CD4-positive, alpha-beta T cell treated with Interleukin-15 for 1 hour (primary cell): ENCODE results near the gene FAM124A.

ENCODE experiments used
- DNase-seq: peaks from one replicate; pipeline ENCODE4 v3.0.0-alpha.2; 2020

FAM124A gene

DNA sequence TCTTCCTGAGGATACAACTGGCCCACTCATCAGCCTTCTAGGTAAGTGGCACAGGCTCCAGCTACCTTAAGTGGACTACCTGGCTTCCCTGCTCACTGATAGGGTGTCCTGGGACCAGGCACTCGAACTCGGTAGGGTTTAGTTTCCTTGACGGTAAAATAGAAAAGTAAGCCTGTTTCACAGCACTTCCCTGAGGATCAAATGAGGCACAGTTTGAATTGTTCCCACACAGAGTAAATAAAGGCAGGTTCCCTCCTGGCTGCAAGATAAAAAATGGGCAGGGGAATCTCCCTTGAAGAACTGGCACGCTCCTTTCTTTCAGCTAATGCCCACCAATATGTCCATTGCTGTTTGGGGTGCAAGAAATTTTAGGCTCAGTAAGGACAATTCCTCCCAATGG lies 1.1 kb upstream of the FAM124A start:
- DNase-seq, result no peak

DNA sequence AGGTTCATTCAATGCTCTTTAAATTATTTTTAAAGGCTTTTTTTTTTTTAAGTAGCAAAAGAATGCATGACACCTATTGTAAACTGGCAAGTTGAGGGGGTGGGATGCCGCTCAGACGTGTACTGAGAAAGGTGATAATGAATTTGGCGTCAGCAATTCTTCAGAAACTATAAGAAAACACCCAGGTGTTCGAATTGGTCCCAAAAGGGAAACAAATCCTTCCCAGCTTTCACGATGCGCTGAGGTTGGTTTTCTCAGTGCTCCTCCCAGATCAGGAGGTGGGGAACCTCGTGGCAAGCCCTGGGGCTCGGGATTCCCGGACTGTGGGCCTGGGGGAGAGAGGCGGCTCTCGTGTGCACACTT lies 543 bp upstream of the FAM124A start:
- DNase-seq, result no peak

DNA sequence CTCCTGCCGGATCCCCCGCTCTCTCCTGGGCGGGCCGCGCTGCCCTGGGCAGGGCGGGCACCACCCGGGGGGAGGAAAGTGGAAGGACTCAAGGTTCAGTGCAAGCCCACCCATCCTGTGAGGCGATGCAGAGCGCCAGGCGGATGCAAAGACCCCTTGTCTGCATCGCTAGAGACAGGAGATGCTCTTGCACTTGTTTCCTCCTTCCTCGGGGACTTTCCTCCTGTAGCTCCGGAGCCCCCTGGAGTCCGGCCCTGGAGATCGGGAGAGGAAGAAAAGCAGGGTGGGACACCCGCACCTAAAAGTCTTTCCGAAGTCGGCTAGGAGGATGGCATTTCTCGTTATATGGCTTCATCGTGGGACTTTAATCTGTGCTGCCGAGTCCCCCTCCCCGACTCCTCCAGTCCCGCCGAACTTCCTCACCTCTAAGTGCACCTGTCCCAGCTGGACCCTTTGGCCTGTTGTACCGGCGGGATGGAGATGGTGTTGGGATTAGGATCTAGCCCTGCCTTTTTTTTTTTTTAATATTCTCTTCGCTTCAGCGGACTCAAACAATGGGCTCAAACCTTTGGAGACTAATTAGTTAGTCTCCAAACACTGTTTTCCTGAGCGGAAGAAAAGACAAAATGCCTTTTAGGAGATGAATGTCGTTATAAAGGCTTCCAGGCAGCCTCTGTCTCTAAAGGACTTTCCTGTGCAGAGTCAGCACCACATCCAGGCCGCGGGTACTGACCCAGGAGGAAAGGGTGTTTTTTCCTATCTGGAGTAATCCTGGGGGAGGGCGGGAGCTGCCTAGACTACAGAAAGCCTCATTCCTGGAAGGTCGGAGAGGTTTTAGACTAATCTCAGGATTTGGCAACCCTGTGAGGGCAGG lies 725 bp downstream of the FAM124A start:
- DNase-seq, result no peak

DNA sequence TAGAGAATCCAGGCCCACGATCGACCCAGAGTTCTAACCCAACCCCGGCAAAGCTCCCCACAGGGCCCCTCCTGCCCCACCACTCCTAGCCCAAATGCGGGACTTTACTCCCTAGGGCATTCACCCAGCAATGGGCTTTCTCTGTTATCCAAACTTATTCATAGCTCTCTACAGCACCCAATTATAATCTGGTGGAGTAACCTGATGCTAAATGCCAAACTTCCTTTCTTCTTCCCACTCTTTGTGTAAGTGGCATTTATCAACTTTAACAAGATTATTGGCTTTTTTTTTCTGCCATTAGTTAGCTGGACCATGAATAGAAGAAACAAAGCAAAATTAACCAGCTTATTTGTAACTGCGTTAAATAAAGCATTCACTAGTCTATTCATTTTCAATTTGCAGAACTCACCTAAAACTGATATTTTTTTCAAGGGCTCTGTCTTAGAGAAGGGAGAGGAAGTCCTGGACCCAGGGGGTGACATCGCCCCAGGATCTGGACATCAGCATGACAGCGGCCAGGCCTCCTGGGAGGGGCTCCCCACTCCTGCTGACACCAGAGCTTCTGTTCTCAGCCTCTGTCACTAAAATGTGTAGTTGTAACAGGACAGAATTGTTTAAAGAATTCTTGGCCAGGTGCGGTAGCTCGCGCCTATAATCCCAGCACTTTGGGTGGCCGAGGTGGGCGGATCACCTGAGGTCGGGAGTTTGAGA lies 1.5 kb downstream of the FAM124A start:
- no peak for DNase-seq

DNA sequence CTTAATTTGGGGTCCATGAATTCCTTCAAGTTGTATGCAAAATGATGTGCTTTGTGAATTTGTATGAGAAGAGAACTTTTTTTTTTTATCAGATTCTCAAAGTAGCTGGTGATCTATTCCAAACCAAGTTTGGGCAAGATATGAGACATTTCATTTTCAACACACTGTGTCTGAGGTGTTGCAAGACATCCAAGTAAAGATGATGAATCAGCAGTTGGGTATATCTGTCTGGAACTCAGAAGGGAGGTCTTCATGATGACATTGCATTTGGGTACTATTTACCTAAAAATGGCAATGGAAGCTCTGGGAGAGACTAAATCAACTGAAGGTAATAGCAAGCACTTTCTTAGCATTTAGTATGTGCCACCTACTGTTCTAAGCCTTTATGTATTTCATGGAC lies 2.8 kb downstream of the FAM124A start:
- no peak for DNase-seq

DNA sequence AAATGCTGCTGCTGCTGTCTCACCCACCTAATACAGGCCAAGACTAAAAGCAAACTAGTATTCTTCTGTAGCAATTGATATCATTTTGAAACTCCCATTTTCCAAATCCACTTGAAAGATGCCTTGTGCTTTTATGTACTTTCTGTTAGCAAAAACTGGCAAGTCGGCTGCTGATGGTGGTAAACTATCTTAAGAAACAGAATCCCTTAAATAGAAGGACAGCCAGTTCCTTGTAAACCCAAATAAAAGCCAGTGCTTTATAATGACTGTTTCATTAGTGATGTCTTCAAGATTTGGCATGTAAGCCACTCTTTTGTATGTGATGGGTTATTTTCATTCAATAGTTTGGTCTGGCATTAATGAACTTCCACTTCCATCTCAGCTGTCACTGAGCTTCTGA lies 5.2 kb downstream of the FAM124A start:
- no peak for DNase-seq

DNA sequence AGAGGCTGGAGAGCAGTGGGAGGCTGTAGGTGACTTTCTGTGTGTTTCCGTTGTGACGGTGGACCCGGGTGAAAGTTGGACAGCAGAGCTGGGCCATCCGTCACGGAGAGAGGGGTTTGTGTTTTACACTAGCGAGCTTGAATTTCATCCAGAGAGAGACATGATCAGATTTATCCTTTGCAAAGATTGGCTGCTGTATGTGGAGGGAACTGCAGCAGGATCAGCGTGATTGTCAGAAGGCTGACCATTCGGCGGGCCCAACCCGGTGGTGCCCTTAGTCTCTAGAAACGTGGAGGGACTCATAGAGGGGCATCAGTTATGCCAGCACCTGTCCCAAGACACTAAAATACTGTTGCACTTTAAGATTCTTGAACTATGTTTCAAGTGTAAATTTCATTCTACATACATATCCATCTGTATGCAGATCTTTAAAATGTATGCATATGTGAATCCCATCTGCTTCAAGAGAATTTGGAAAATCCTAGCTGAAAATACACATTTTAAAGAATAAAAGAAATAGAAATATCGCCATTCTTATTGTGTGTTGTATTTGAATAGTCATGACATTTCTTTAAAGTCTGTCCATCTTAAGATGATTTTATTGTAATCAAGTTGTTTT lies 7.0 kb downstream of the FAM124A start:
- DNase-seq, result no peak

DNA sequence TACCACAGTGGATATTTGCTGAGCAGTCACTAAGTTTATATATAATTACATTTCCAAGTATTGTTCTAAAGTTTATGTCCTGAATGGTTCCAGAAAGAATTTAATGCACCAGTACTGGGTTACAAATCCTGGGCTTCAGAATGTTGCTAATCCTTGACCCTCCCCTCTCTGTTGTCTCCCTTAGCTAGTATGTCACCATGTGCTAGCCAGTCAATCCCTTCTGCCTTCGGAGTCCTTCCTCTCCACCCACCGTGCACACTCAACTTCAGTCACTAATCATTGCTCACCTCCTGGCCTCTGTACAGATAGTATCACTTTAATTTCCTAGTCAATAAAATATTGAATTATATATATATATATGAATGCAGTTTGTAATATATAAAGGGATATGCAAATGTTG lies 7.5 kb downstream of the FAM124A start:
- DNase-seq, result no peak

DNA sequence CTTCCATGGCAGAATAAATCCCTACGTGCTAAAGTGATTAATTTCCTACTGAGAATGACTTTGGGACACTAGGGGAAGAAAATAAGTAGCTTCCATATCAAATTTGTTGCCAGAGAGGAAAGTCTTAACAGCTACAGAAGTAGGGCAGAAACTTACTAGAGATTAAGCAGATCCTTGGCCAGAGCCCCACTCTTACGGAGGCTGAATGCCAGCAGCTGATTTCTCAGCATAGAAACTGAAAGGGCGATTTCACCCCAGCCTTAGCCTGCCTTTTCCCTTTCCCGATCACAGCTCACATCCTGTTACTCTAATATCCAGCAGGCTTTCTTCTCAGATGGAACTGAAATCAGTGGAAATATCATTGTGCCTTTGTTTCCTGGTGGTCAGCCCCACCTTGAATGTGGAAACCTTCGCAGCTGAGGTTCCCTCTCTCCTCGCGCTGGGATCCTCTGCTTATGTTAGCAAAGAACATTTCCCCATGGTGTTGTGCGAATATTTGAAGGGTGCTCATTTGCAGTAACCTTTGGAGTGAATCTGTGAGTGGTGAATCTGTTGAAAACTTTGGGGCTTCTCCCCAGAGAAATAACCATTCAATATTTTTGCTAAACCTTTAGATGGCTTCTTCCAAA lies 8.4 kb downstream of the FAM124A start:
- DNase-seq, result no peak

DNA sequence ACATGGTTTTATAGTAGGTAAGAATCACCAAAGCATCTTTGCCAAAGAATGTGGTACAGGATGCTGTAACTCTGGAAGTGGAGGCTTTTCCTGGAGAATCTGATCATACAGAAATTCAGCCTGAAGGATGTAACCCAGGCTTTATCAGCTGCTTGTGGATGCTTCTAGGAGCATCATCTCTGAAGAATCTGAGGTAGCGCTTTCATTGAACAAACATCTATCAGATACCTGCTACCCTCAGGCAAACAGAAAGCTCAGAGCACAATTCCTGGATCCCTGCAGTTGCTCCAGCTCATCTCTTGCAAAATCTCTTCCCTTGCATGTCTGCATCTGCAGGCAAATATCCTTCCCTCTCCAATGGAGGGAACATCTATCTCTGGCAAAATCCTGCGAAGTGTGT lies 9.3 kb downstream of the FAM124A start:
- no peak for DNase-seq

DNA sequence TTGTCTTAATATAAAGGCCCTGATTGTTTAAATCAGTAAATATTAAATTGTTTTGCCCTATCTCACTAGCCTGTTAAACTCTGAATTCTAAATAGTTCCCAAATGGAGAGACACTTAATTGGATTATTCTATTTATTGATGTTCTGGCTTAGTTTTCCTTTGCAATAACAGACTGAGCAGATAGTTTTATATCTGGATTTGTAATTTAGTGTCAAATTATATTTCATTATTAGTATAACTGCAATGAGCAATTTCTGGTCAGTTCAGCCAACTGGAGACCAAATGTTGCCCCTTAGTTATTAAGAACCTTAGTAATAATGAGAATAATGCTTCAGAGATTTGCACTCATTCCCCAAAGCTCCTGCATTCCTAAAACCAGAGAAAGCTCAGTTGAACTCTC lies 10.1 kb downstream of the FAM124A start:
- DNase-seq, result no peak

DNA sequence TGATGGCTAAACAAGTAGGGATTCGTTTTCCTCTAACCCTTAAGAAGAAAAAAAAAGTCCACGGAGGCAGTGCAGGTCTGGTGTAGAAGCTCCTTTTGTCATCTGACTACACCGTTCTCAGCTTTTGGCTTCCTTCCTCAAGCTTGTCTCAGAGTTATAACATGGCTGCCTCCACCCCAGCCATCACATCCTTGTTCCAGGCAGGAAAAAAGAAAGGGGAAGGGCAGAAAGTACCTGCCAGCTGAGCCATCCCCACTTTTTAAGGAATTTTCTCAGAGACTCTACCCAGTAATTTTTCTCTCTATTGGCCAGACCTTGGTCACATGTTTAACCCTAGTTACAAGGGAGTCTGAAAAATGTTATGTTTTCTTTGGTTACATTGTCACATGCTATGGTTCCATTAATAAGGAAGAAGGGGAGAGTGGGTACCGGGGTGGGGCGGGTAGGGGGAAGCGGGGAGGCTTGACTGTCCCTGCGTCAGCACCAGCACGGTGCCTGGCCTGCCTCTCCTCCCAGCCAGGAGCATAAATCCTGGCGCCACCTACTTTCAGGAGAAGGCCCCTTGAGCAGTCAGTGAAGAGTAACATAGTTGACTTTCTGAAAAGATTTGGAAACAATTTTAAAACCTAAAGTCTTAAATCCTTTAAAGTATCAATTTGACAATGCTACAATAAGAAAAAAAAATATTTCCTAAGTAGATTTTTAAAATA lies 11.1 kb downstream of the FAM124A start:
- no peak for DNase-seq

DNA sequence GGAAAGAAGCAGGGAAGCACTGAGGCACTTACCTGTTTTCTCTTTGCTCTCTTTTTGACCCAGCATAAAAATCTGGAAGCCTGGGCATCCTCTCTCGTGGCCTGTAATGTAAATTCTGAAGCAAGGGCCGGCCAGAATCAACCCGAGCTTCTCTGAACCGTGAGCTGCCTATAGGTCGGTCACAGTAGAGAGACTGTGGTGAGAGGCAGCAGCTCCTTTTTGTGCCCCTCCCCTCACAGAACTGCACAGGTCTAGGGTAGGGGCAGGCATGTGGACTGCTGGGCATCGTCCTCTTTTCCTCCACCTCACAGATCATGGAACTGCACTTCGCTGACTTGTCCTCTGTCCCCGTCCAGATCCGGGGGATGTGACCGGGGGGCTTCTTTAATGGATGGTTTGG lies 12.5 kb downstream of the FAM124A start:
- no peak for DNase-seq

DNA sequence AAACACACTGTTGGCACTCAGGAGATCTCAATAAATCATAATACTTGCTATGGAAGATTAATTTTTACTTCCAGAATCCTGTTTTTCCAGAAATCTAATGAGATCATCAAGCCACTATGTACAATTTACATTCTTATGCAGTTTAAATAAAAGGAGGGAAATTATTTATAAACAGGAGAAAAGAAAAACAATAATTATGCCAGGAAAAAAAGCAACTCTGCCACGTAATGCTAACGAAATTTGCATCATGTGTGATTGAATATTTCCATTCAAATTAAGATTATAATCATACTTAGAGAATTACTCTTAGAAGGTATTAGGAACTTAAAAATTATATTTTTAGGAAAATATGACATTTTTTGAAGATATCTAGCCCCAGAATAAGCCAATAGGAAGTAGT lies 13.0 kb downstream of the FAM124A start:
- DNase-seq, result no peak

DNA sequence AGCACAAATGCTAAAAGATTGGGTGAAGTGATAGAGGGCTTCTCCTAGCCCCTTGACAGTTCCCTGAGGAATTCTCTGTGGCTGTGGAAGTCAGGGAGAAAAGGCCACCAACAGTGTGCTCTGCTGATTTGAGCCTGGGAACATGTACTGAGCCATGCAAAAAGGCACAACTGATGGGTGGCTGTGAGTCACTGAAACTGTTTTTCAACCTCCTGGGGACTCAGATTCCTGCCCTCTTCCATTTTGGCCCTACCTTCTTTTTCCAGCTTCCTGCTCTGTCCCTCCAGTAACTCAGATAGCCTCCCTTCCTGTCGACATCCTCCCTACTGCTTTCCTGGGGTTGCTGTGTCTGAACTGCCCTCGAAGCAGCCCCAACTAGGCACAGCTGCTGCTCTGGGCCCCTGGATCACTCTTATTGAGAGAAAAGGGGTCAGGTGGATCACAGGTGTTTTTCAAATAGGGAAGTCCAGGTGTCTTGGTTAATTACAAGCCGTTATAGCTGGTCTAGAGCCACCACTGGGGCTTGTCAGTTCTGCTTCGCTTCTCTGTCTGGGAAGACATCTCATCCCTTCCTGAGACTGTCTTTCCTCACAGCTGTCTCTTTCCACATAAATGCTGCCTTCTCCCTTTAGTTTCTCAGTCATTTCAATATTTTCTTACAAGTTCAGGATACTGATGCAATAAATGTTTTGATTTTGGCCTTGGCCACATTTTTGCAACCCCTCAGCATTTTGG lies 13.7 kb downstream of the FAM124A start:
- DNase-seq, result no peak

DNA sequence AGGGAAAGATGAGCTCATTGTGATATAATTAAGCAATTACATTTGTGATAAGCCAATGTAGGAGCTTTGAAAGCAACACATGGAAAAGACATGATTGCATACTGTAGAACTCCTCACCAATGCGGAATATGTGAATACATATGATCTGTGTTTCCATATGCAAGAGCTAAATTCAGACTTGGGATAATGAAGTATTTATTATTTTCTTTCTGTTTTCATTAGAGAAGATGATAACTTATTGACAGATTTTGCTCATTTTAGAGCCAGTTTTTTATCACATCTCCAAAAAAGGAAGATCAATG lies 14.2 kb downstream of the FAM124A start:
- no peak for DNase-seq

DNA sequence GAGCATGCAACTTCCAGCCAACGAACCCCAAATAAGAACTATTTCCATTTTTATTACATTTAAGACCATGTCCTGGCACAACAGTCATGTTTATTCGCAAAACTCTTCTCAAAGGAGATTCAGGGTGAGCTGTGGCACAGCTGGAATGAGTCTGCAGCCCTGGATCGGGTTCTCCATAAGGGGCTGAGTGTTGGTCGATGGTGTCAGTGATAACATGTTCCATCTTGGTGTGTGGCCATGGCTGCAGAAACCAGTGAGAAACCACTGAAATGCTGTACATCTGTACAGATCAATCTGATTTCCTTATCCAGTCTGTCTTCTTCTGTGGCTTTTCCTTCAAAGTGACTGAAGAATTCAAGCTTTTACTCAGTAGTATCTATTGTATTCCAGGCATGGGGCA lies 15.2 kb downstream of the FAM124A start:
- no peak for DNase-seq

DNA sequence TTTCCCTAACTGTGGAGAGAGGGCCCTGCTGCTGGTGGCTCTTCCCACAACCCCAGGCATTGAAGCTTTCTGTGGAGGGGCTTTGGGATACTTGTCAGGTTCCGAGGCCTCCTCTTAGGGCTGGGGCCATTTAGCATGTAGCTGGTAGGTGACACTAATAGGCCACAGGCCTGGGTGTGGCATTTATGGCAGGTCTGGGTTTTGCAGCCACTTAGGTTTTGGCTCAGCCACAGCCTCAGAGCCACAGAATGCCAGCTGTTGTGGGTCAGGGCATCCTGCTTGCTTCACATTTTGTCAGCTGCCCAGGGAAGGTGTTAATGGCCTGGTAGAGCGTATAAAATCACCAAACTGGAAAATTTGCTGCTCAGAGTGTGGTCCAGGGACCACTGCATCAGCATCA lies 15.7 kb downstream of the FAM124A start:
- DNase-seq, result no peak

DNA sequence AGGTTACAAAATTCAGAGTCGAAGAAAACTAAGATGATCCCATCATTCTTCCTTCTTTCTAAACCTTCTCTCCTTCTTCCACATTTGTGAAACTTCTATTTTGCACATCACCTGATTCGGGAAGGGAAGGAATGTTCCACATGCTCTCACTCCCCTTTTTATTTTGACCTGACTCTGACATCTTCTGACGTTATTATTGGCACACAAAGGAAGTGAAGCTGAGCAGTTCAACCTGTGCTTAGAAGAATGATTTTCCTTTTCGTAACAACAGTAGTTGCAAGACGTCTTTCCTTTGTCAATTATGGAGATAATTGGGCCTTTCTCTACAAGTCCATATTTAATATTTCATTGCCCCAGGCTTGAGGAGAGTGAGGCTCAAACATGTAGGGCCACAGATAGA lies 18.0 kb downstream of the FAM124A start:
- DNase-seq, result no peak

DNA sequence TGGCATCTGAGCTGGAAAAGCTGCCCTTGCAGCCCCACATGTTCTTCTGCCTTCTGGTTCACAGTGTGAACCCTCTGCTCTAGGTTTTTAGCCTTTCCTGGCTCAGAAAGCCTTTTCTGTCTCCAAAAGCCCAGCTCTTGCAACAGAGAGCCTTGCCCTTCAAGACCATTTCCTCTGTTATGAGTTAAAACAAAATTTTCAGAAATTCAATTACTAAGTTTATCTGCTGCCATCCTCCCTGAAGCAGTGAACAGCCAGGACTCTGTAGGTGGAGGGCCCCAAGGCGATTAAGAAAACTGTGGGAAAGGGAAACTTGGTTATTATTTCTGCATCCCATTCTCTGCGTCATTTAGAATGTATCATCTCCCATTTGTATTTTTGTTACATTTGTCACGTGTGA lies 18.8 kb downstream of the FAM124A start:
- no peak for DNase-seq

DNA sequence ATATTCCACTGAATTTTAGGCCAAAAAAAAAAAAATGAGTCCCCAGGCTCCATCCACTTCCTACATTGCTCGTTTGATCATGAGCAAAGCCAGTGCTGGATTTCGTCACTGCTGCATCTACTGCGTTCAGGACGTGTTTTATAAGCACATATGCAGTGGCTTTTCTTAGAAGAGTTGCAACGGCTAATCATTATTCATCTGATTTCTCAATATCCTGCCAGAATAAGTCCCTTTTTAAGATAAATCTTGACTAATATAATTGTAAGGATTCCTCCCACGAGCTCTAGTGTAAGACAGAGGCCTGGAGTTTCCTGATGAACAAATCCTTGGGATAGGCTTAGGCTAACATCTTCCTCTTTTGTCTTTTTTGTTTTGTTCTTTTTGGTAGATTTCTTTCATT lies 19.5 kb downstream of the FAM124A start:
- no peak for DNase-seq

DNA sequence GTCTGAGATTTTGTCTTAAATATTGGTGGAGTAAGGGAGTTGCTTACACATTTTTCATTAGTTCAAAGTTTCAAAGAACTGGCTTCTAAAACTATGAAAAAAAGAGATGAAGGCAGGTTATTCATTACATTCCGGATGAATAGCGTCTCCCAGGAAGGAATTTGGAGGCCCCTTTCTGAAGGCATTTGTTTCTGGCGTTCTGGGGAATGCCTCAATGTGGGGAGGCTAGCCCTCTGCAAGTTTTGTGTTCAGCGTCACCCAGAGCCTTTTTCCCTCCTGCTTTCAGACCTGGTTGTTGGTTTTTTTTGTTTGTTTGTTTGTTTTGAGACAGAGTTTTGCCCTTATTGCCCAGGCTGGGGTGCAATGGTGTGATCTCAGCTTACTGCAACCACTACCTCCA lies 21.0 kb downstream of the FAM124A start:
- DNase-seq, result no peak

DNA sequence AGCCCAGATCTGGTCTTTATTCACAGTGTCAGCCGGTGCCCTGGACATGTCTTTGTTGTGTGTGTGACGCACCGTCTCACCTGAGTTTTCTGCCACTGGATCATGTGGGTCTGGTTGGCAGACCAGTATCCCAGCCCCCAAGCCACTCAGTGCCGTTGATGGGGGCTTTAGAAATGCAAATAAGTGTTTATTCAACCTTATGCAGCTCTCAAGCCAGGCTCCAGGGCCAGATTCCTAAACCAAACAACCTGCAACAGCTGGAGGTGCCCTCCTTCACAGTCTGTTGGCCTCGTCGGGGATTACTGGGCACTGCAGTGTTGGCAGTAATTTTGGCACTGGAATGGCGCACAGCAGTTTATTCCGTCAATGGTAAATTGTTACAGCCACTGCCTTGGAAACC lies 21.6 kb downstream of the FAM124A start:
- no peak for DNase-seq
